HEK293T (cell line): ENCODE data around the gene PGM1.

Source experiments
- ARNT ChIP-seq: fragments of 450-650 bp; IDR thresholded peaks from 2 replicates; pipeline ENCODE4 v1.6.1; 2017; ENCODE audit warnings: mild to moderate bottlenecking
- ELF4 ChIP-seq: fragments of 450-650 bp; IDR thresholded peaks from 2 replicates; pipeline ENCODE4 v1.6.1; 2017; ENCODE audit warnings: antibody characterized with exemption
- FOXA1 ChIP-seq: fragments of 450-650 bp; IDR thresholded peaks from 2 replicates; pipeline ENCODE4 v1.6.1; 2016; ENCODE audit warnings: mild to moderate bottlenecking
- FOXM1 ChIP-seq: fragments of 450-650 bp; IDR thresholded peaks from 2 replicates; pipeline ENCODE4 v1.6.1; 2017; ENCODE audit warnings: mild to moderate bottlenecking, borderline replicate concordance
- LEF1 ChIP-seq: fragments of 450-650 bp; IDR thresholded peaks from 2 replicates; pipeline ENCODE4 v1.6.1; 2017; ENCODE audit warnings: mild to moderate bottlenecking, borderline replicate concordance
- SP1 ChIP-seq: fragments of 450-650 bp; IDR thresholded peaks from 2 replicates; pipeline ENCODE4 v1.6.1; 2017

DNA sequence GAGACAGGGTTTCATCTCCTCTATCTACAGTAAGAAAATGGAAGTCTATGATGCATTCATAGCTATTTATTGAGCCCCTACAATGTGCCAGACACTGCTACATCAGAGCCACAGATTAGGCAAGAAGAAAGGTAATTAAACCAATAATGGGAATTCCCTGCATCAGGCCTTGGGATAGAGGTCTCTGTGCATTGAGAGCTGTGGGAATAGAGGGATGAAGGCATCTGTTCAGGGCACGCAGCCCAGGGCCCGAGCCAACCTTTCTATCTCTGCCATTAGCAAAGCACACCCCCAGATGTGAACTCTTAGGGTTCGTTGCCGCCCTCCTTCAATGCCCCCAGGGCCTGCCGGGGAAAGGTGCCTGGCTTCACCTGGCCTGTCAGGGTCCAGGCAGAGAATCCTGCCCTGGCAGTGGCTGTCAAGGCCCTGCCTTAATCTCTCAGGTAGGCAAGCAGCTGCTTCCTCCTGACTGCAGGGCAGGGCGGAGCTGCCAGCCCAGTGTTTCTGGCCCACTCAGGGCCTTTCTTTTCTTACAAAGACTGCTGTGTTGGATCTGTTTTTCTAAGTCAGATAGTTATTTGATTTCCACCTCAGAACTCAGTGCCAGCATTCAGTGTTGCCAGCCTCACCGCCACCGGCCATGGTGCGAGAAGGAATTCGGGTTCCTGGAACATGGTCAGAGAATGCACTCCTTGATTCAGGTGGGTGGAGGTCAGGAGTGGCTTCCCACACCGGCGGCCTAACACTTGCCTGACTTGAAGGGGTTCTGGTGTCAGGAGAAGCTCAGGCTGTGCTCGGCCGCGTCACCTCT lies 76.1 kb downstream of the PGM1 start:
- TF ChIP-seq ARNT, result no peak
- no peak for TF ChIP-seq FOXM1
- no peak for TF ChIP-seq LEF1
- TF ChIP-seq ELF4, result no peak
- TF ChIP-seq SP1, result no peak
- no peak for TF ChIP-seq FOXA1
